Psoas muscle (tissue), 8 donors: Measurements from ENCODE around the gene CTU2. TPM values are rescaled to one million over a fixed set of nuclear protein-coding genes. Genes with fewer than 3 reads are reported as not detected.

ENCODE experiments used
- ATAC-seq, 4 donors: fragments of 200-7000 bp; cut with Tn5 transposase; one replicate each; pipeline ENCODE4 v1.9.1; 2020; ENCODE audit warnings: moderate library complexity in 3 of 4, mild to moderate bottlenecking in 2 of 4
- DNase-seq, 2 donors: peaks; one replicate each; pipeline ENCODE4 v3.0.0-alpha.2; 2020
- H3K27ac ChIP-seq: fragments of 200-600 bp; one replicate; pipeline ENCODE4 v1.8.0; 2022
- H3K27me3 ChIP-seq, 3 donors: fragments of 200-600 bp in 1 of 3; one replicate each; pipeline versions ENCODE4 v1.6.1 to v1.8.0; 2013 to 2022; ENCODE audit warnings: low read length in 2 of 3, mild to moderate bottlenecking in 2 of 3, moderate library complexity in 1 of 3; ENCODE audit not compliant: insufficient read depth in 3 of 3
- H3K36me3 ChIP-seq, 2 donors: fragments of 200-600 bp in 1 of 2; one replicate each; pipeline versions ENCODE4 v1.6.1 to v1.8.0; 2013 to 2022; ENCODE audit warnings: low read depth in 1 of 2, mild to moderate bottlenecking in 1 of 2, moderate library complexity in 1 of 2; ENCODE audit not compliant: insufficient read depth in 1 of 2
- H3K4me1 ChIP-seq: fragments of 200-600 bp; one replicate; pipeline ENCODE4 v1.8.0; 2022
- H3K4me3 ChIP-seq: fragments of 200-600 bp; one replicate; pipeline ENCODE4 v1.8.0; 2022; ENCODE audit warnings: mild to moderate bottlenecking
- H3K9me3 ChIP-seq: fragments of 200-600 bp; one replicate; pipeline ENCODE4 v1.8.0; 2022
- WGBS, 3 donors: extraction: QIAGEN DNeasy Blood & Tissue Kit; methylation state at CpG; one replicate each; pipeline versions ENCODE4 v1.1.6 to v1.1.7; 2013; 5-methylcytosine and 5-hydroxymethylcytosine counted together
- intact Hi-C, 2 donors: fragments of 100-400 bp; cut with DNase I; formaldehyde crosslinking; loops; one replicate each; pipeline versions ENCODE4 v1.11.0 to v1.14.2; 2022
- polyA plus RNA-seq, 3 donors: library from polyadenylated mRNA; stranded (reverse); fragments of 200-250 nt; gene quantifications; one replicate each; pipeline ENCODE4 v1.2.3, GENCODE V29; 2013
- total RNA-seq, 4 donors: library from RNA; stranded (reverse); fragmentation: NEBNext Ultra II Directional in 2 of 4; extraction: Animal tissue kit (Norgen Biotek cat#: 25700) in 2 of 4; gene quantifications; one replicate each; pipeline versions ENCODE4 v1.2.1 to v1.2.4, GENCODE V29; 2021 to 2023
- TF ChIP-seq, protein P1 (sequence below): fragments of 200-600 bp; IDR thresholded peaks from one replicate; pipeline ENCODE4 v1.8.0; 2022; ENCODE audit warnings: antibody characterized with exemption
- donor health status: healthy with polysubstance abuse.
- donor health status: DM: no; HTN: no; CAD: no; lungs with moderate emphysema.
- donor health status: Bipolar disorder and iron deficiency.
- donor health status: healthy.
- donor health status: DM: yes; HTN: yes; CAD: no.
- donor health status: DM: no; HTN: no; CAD: no.
- donor health status: DM: no; HTN: no; CAD: no.
- donor health status: DM: yes; HTN: yes; CAD: no.

The CTU2 gene
- total and polyA plus RNA-seq, 7 donors: 12.4 to 24.1 (median 20.2) TPM

DNA sequence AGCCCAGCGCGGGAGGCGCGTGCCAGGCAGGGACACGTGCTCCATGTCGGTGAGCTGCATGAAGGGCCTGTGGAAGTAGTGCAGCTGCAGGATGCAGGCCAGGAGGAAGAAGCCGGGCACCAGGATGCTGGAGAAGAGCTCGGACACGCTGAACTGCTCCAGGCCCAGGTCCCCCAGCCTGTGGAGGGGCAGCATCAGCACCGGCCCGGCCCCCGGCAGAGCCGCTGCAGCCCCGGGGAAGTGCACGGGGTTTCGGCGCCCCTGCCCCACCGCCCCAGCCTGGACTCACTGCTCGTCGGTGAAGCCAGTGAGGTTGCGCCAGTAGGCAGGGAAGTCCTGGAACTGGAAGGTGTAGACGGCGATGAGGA lies 28.0 kb downstream of the CTU2 start:
- Histone ChIP-seq H3K9me3 (no peaks in the 10 kb centered on the region), H3K4me1 (no peaks in the 10 kb centered on the region), H3K36me3 (no peaks in the 10 kb centered on the region), H3K27me3 (no peaks in the 10 kb centered on the region), H3K27ac (no peak overlapping the region), H3K4me3 (no peak overlapping the region)
- WGBS, 3 donors: 91 to 95% (median 93%) methylated on average over 22 to 23 of the region's 23 CpGs
- intact Hi-C loops: no loop called here
- ATAC-seq (no peak), DNase-seq (no peak)
- TF ChIP-seq, protein P1, sequence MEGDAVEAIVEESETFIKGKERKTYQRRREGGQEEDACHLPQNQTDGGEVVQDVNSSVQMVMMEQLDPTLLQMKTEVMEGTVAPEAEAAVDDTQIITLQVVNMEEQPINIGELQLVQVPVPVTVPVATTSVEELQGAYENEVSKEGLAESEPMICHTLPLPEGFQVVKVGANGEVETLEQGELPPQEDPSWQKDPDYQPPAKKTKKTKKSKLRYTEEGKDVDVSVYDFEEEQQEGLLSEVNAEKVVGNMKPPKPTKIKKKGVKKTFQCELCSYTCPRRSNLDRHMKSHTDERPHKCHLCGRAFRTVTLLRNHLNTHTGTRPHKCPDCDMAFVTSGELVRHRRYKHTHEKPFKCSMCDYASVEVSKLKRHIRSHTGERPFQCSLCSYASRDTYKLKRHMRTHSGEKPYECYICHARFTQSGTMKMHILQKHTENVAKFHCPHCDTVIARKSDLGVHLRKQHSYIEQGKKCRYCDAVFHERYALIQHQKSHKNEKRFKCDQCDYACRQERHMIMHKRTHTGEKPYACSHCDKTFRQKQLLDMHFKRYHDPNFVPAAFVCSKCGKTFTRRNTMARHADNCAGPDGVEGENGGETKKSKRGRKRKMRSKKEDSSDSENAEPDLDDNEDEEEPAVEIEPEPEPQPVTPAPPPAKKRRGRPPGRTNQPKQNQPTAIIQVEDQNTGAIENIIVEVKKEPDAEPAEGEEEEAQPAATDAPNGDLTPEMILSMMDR: no peak

GRCh38 chr16:88735121-88735520 lies 28.8 kb downstream of the CTU2 start:
- Histone ChIP-seq H3K27me3 (no peaks in the 10 kb centered on the region), H3K4me1 (no peaks in the 10 kb centered on the region), H3K27ac (no peak overlapping the region), H3K36me3 (no peaks in the 10 kb centered on the region), H3K9me3 (no peaks in the 10 kb centered on the region), H3K4me3 (no peak overlapping the region)
- ATAC-seq: no peak
- DNase-seq: no peak
- WGBS, 3 donors: 86 to 93% (median 90%) methylated on average over 16 of the region's 16 CpGs
- intact Hi-C loops: loop anchor here (5.0 kb wide), 2 partner anchors 432 to 477 kb away; no protein-coding TSS in a partner anchor
- TF ChIP-seq, protein P1: no peak

GRCh38 chr16:88735616-88736015 lies 29.3 kb downstream of the CTU2 start:
- H3K36me3 ChIP-seq: no peaks in the 10 kb centered on the region
- H3K9me3 ChIP-seq: no peaks in the 10 kb centered on the region
- H3K4me1 ChIP-seq: no peaks in the 10 kb centered on the region
- H3K27me3 ChIP-seq: no peaks in the 10 kb centered on the region
- no peak for DNase-seq
- TF ChIP-seq, protein P1: no peak
- intact Hi-C loops: loop anchor here (2.0 to 5.0 kb wide), 3 partner anchors 49 to 477 kb away; partner anchors contain the start of gene PIEZO1 (in 1 of the 2)
- WGBS, 3 donors: 57 to 72% (median 59%) methylated on average over 10 of the region's 10 CpGs
- no peak overlapping the region for H3K4me3 ChIP-seq
- no peak overlapping the region for H3K27ac ChIP-seq
- no peak for ATAC-seq

GRCh38 chr16:88736088-88736487 lies 29.8 kb downstream of the CTU2 start:
- WGBS, 3 donors: 91 to 93% (median 92%) methylated on average over 17 to 21 of the region's 21 CpGs
- Histone ChIP-seq H3K27me3 (no peaks in the 10 kb centered on the region), H3K9me3 (no peaks in the 10 kb centered on the region), H3K27ac (no peak overlapping the region), H3K36me3 (peaks cover 0 to 4% of the 10 kb centered on the region in 2 donors), H3K4me1 (no peaks in the 10 kb centered on the region), H3K4me3 (no peak overlapping the region)
- TF ChIP-seq, protein P1: no peak
- intact Hi-C loops: loop anchor here (2.0 to 5.0 kb wide), 3 partner anchors 49 to 476 kb away; partner anchors contain the start of gene PIEZO1 (in 1 of the 2)
- no peak for ATAC-seq
- no peak for DNase-seq

DNA sequence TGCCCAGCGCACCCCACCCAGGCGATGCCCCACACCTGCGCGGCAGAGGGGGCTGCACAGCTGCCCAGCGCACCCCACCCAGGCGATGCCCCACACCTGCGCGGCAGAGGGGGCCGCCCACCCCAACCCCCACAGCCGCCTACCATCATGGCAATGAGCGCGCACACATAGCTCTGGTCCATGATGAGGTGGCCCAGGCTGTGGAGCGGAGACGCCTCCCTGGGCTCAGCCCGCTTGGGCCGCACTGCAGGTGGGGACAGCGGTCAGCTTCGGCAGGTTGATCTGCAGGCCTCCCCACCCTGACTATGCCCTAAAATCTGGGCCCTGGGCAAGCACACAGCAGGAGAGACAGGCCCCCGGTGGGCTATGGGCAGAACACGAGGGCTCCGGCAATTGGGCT lies 30.2 kb downstream of the CTU2 start:
- TF ChIP-seq, protein P1: no peak
- ATAC-seq (no peak), DNase-seq (no peak)
- H3K36me3 ChIP-seq: peaks cover 0 to 4% of the 10 kb centered on the region in 2 donors
- intact Hi-C loops: loop anchor here (2.0 to 5.0 kb wide), 3 partner anchors 48 to 476 kb away; partner anchors contain the start of gene PIEZO1 (in 1 of the 2)
- no peak overlapping the region for H3K4me3 ChIP-seq
- H3K4me1 ChIP-seq: no peaks in the 10 kb centered on the region
- H3K27ac ChIP-seq: no peak overlapping the region
- H3K9me3 ChIP-seq: no peaks in the 10 kb centered on the region
- H3K27me3 ChIP-seq: no peaks in the 10 kb centered on the region
- 92 to 96% (median 94%) methylated on average over 15 to 20 of the region's 21 CpGs for WGBS, 3 donors
